IMR-90 (cell line): Measurements from ENCODE around the gene SEC14L1. TPM values are rescaled to one million over a fixed set of nuclear protein-coding genes. Genes with fewer than 3 reads are reported as not detected.

Experiments used
- ATAC-seq: fragments of 200-7000 bp; cut with Tn5 transposase; 2 replicates; pipeline ENCODE4 v1.9.1; 2020; ENCODE audit warnings: low read depth, mild to moderate bottlenecking, moderate library complexity
- BruUV-seq: library from RNA; stranded (reverse); fragments of 400-500 nt; replicated peaks from 2 replicates; lab custom pipeline; 2021; lab: Mats Ljungman, UMichigan
- CTCF ChIA-PET: fragments of 300-600 bp; formaldehyde crosslinking; extraction: SDS; loops from one replicate; lab custom pipeline; 2021; ENCODE audit warnings: antibody characterized with exemption; lab: Yijun Ruan, JAX
- POLR2A ChIA-PET: fragments of 300-600 bp; sonication (Branson Sonifier 250); formaldehyde crosslinking; loops from one replicate; lab custom pipeline; 2022; ENCODE audit warnings: antibody characterized with exemption; ENCODE audit not compliant: unreplicated experiment; lab: Charles Lee
- DNase-seq: peaks from one replicate; pipeline ENCODE4 v3.0.0; 2013
- H2AFZ ChIP-seq: replicated peaks from 2 replicates; pipeline ENCODE3; 2013; ENCODE audit warnings: low read length, mild to moderate bottlenecking; ENCODE audit not compliant: poor library complexity
- H2AK5ac ChIP-seq: 2 replicates; pipeline ENCODE4 v1.6.1; 2013; ENCODE audit warnings: low read depth, low read length, inconsistent platforms
- H2AK9ac ChIP-seq: replicated peaks from 2 replicates; pipeline ENCODE3; 2013; ENCODE audit warnings: mild to moderate bottlenecking, low read depth, low read length, moderate library complexity; ENCODE audit not compliant: poor library complexity
- H2BK120ac ChIP-seq: 2 replicates; pipeline ENCODE4 v1.6.1; 2013; ENCODE audit warnings: low read depth, low read length, inconsistent platforms
- H2BK15ac ChIP-seq: 3 replicates; pipeline ENCODE4 v1.6.1; 2013; ENCODE audit warnings: low read depth, low read length, inconsistent platforms
- H2BK20ac ChIP-seq: 2 replicates; pipeline ENCODE4 v1.6.1; 2013; ENCODE audit warnings: low read depth, mild to moderate bottlenecking, inconsistent platforms, low read length, moderate library complexity
- H2BK5ac ChIP-seq: 2 replicates; pipeline ENCODE4 v1.6.1; 2013; ENCODE audit warnings: mild to moderate bottlenecking, low read depth, low read length, inconsistent platforms; ENCODE audit not compliant: poor library complexity, severe bottlenecking
- H3K14ac ChIP-seq: replicated peaks from 2 replicates; pipeline ENCODE4 v1.6.1; 2013; ENCODE audit warnings: low read depth, low read length, inconsistent platforms
- H3K18ac ChIP-seq: 2 replicates; pipeline ENCODE4 v1.6.1; 2013; ENCODE audit warnings: low read depth, low read length, control low read depth
- H3K23ac ChIP-seq: 2 replicates; pipeline ENCODE4 v1.6.1; 2013; ENCODE audit warnings: low read depth, low read length, inconsistent platforms
- H3K27ac ChIP-seq: 2 replicates; pipeline ENCODE4 v1.5.1; 2013; ENCODE audit warnings: mild to moderate bottlenecking, control low read depth, low read length; ENCODE audit not compliant: insufficient read depth
- H3K27me3 ChIP-seq: 2 replicates; pipeline ENCODE4 v1.6.1; 2013; ENCODE audit warnings: low read length; ENCODE audit not compliant: control insufficient read depth, insufficient read depth
- H3K36me3 ChIP-seq: 2 replicates; pipeline ENCODE4 v1.6.1; 2013; ENCODE audit warnings: low read length, mixed read lengths; ENCODE audit not compliant: control insufficient read depth, insufficient read depth
- H3K4ac ChIP-seq: 2 replicates; pipeline ENCODE4 v1.6.1; 2013; ENCODE audit warnings: low read depth, low read length, inconsistent platforms
- H3K4me1 ChIP-seq: 2 replicates; pipeline ENCODE4 v1.6.1; 2013; ENCODE audit warnings: low read length, mixed read lengths; ENCODE audit not compliant: control insufficient read depth, insufficient read depth
- H3K4me2 ChIP-seq: 2 replicates; pipeline ENCODE4 v1.6.1; 2013; ENCODE audit warnings: low read depth, mild to moderate bottlenecking, control low read depth, low read length, moderate library complexity
- H3K4me3 ChIP-seq: 2 replicates; pipeline ENCODE4 v1.5.1; 2013; ENCODE audit warnings: low read depth, mild to moderate bottlenecking, control low read depth, low read length, moderate library complexity; ENCODE audit not compliant: insufficient read depth
- H3K56ac ChIP-seq: 2 replicates; pipeline ENCODE4 v1.6.1; 2013; ENCODE audit warnings: low read length, inconsistent platforms; ENCODE audit not compliant: insufficient read depth; ENCODE audit errors: extremely low read depth
- H3K79me1 ChIP-seq, 2 experiments: 2 replicates each; pipeline ENCODE4 v1.6.1; 2013; ENCODE audit warnings: low read length in 2 of 2, inconsistent platforms in 1 of 2, low read depth in 1 of 2
- H3K9ac ChIP-seq: 2 replicates; pipeline ENCODE4 v1.6.1; 2013; ENCODE audit warnings: low read depth, low read length, control low read depth
- H3K9me1 ChIP-seq: 2 replicates; pipeline ENCODE4 v1.6.1; 2013; ENCODE audit warnings: low read length, inconsistent platforms; ENCODE audit not compliant: insufficient read depth
- H3K9me3 ChIP-seq: 2 replicates; pipeline ENCODE4 v1.6.1; 2013; ENCODE audit warnings: low read length; ENCODE audit not compliant: control insufficient read depth, insufficient read depth
- H4K20me1 ChIP-seq: 2 replicates; pipeline ENCODE4 v1.6.1; 2013; ENCODE audit warnings: low read length, inconsistent platforms; ENCODE audit not compliant: insufficient read depth
- H4K5ac ChIP-seq: 2 replicates; pipeline ENCODE4 v1.6.1; 2013; ENCODE audit warnings: mild to moderate bottlenecking, low read depth, low read length, control low read depth
- H4K8ac ChIP-seq, 2 experiments: 2 replicates each; pipeline ENCODE4 v1.6.1; 2013; ENCODE audit warnings: low read depth in 2 of 2, low read length in 2 of 2, control low read depth in 1 of 2, inconsistent platforms in 1 of 2
- H4K91ac ChIP-seq: 2 replicates; pipeline ENCODE4 v1.6.1; 2013; ENCODE audit warnings: low read depth, low read length, inconsistent platforms; ENCODE audit not compliant: insufficient read depth
- BHLHE40 ChIP-seq: fragments of 150-350 bp; IDR thresholded peaks from 2 replicates; pipeline ENCODE4 v1.6.1; 2016; ENCODE audit warnings: mild to moderate bottlenecking, low read depth, low read length
- CEBPB ChIP-seq: IDR thresholded peaks from 2 replicates; pipeline ENCODE4 v1.6.1; 2012; ENCODE audit warnings: low read depth, low read length, improper control_type of control experiment
- CHD1 ChIP-seq: IDR thresholded peaks from 2 replicates; pipeline ENCODE4 v1.6.1; 2012; ENCODE audit warnings: low read depth, low read length, improper control_type of control experiment
- ELK1 ChIP-seq: fragments of 150-350 bp; IDR thresholded peaks from 2 replicates; pipeline ENCODE4 v1.6.1; 2016; ENCODE audit warnings: low read depth, mild to moderate bottlenecking, low read length, moderate library complexity, borderline replicate concordance
- FOS ChIP-seq: fragments of 150-350 bp; IDR thresholded peaks from 2 replicates; pipeline ENCODE4 v1.6.1; 2016; ENCODE audit warnings: low read depth, low read length
- MAFK ChIP-seq: IDR thresholded peaks from 2 replicates; pipeline ENCODE4 v1.6.1; 2012; ENCODE audit warnings: low read depth, low read length, improper control_type of control experiment
- MAZ ChIP-seq: IDR thresholded peaks from 2 replicates; pipeline ENCODE4 v1.6.1; 2012; ENCODE audit warnings: low read depth, mild to moderate bottlenecking, low read length, improper control_type of control experiment, moderate library complexity, borderline replicate concordance
- MXI1 ChIP-seq: IDR thresholded peaks from 2 replicates; pipeline ENCODE4 v1.6.1; 2012; ENCODE audit warnings: low read depth, mild to moderate bottlenecking, low read length, moderate library complexity, borderline replicate concordance
- NFE2L2 ChIP-seq: fragments of 150-350 bp; IDR thresholded peaks from 2 replicates; pipeline ENCODE4 v1.6.1; 2016; ENCODE audit warnings: low read depth, mild to moderate bottlenecking, low read length
- POLR2A ChIP-seq: IDR thresholded peaks from 2 replicates; pipeline ENCODE4 v1.6.1; 2012; ENCODE audit warnings: mild to moderate bottlenecking, low read depth, low read length
- RAD21 ChIP-seq: IDR thresholded peaks from 2 replicates; pipeline ENCODE4 v1.6.1; 2012; ENCODE audit warnings: low read length, improper control_type of control experiment
- RCOR1 ChIP-seq: IDR thresholded peaks from 2 replicates; pipeline ENCODE4 v1.6.1; 2012; ENCODE audit warnings: mild to moderate bottlenecking, low read length, improper control_type of control experiment; ENCODE audit not compliant: insufficient replicate concordance
- RFX5 ChIP-seq: IDR thresholded peaks from 2 replicates; pipeline ENCODE4 v1.8.0; 2012; ENCODE audit warnings: low read depth, mild to moderate bottlenecking, low read length, moderate library complexity
- SMC3 ChIP-seq: fragments of 150-350 bp; IDR thresholded peaks from 2 replicates; pipeline ENCODE4 v1.6.1; 2016; ENCODE audit warnings: low read depth, mild to moderate bottlenecking, antibody characterized with exemption, low read length, moderate library complexity
- USF2 ChIP-seq: fragments of 150-350 bp; IDR thresholded peaks from 2 replicates; pipeline ENCODE4 v1.6.1; 2017; ENCODE audit warnings: mild to moderate bottlenecking, antibody characterized with exemption, low read length, low read depth
- WGBS, 2 experiments: methylation state at CpG; one replicate each; pipeline versions ENCODE4 v1.1.5 to v1.1.7; 2013; ENCODE audit warnings: missing lambda C conversion rate in 2 of 2; ENCODE audit not compliant: insufficient read length in 1 of 2; ENCODE audit errors: extremely low coverage in 2 of 2; 5-methylcytosine and 5-hydroxymethylcytosine counted together
- dilution Hi-C: fragments of 300-500 bp; cut with HindIII; formaldehyde crosslinking; loops from one replicate; pipeline ENCODE4 v1.14.3; 2018; ENCODE audit warnings: low sequenced_read_pairs; ENCODE audit not compliant: unreplicated experiment
- in situ Hi-C: fragments of 300-500 bp; cut with MboI; formaldehyde crosslinking; loops from 3 replicates; pipeline ENCODE4 v1.14.3; 2019; ENCODE audit warnings: low sequenced_read_pairs, inconsistent platforms, mixed read lengths
- intact Hi-C: fragments of 100-400 bp; cut with micrococcal nuclease; formaldehyde crosslinking; loops from 2 replicates; pipeline ENCODE4 v1.10.0; 2022
- polyA plus RNA-seq, 3 experiments: library from polyadenylated mRNA; depleted of rRNA; stranded (reverse); fragments of >200 nt; gene quantifications; 2 replicates each; pipeline ENCODE4 v1.2.3, GENCODE V29; 2012; ENCODE audit warnings: low replicate concordance in 1 of 3
- total RNA-seq: library from RNA; depleted of rRNA; stranded (reverse); fragments of >200 nt; gene quantifications from 2 replicates; pipeline ENCODE4 v1.2.3, GENCODE V29; 2012

SEC14L1 gene
- total and polyA plus RNA-seq, 2 of the 4 experiments (the other 2 are of a cell fraction), result 24.9 to 35.8 TPM

- Histone ChIP-seq H4K91ac (no peak overlapping the region), H3K4me2 (no peak overlapping the region), H3K27ac (no peak overlapping the region), H2BK120ac (no peak overlapping the region), H4K5ac (no peak overlapping the region), H2BK20ac (no peak overlapping the region), H2BK15ac (no peak overlapping the region), H3K18ac (no peak overlapping the region), H3K14ac (no peak overlapping the region), H2AK9ac (no peak overlapping the region), H3K27me3 (no peaks in the 10 kb centered on the region), H3K9me3 (no peaks in the 10 kb centered on the region), H4K20me1 (peaks cover 8% of the 10 kb centered on the region), H4K8ac (no peak overlapping the region), H3K23ac (no peak overlapping the region), H3K4me1 (no peaks in the 10 kb centered on the region; the same call in 1 of the 2 replicates), H3K4ac (no peak overlapping the region; the same call in 1 of the 2 replicates), H3K79me1 (peaks cover 5 to 43% of the 10 kb centered on the region in 2 experiments), H3K4me3 (no peak overlapping the region), H2BK5ac (no peak overlapping the region), H3K9ac (no peak overlapping the region), H3K9me1 (no peaks in the 10 kb centered on the region; the same call in 1 of the 2 replicates), H2AK5ac (no peak overlapping the region), H2AFZ (no peak overlapping the region), H3K56ac (no peak overlapping the region), H3K36me3 (peaks cover 72% of the 10 kb centered on the region)
- ChIA-PET CTCF (no interaction called here), POLR2A (no interaction called here)
- WGBS, 2 experiments, result 96% methylated on average over 22 of the region's 40 CpGs; no CpG with 5 or more reads in 1 of the 2 experiments
- in situ Hi-C loops, result no loop called here
- no peak for ATAC-seq
- intact Hi-C loops, result no loop called here
- dilution Hi-C loops, result no loop called here
- no peak for DNase-seq
- BruUV-seq, result no TSS peak
- TF ChIP-seq BHLHE40, result no peak
- no peak for TF ChIP-seq MXI1
- TF ChIP-seq MAFK, result no peak
- TF ChIP-seq RAD21, result no peak
- no peak for TF ChIP-seq FOS
- TF ChIP-seq USF2, result no peak
- no peak for TF ChIP-seq CEBPB
- no peak for TF ChIP-seq NFE2L2
- no peak for TF ChIP-seq RFX5
- TF ChIP-seq RCOR1, result no peak
- no peak for TF ChIP-seq ELK1
- TF ChIP-seq MAZ, result no peak
- no peak for TF ChIP-seq CHD1
- TF ChIP-seq POLR2A, result no peak
- TF ChIP-seq SMC3, result no peak
These were observed 72.3 kb downstream of the SEC14L1 start for GRCh38 chr17:77212833-77213777.
